Non-pigmented ciliary epithelial cell (primary cell): ENCODE data around the gene NPAS2.

Source experiments
- DNase-seq: peaks from one replicate; pipeline ENCODE4 v3.0.0-alpha.2; 2010; ENCODE audit warnings: low read depth

NPAS2 gene

DNA sequence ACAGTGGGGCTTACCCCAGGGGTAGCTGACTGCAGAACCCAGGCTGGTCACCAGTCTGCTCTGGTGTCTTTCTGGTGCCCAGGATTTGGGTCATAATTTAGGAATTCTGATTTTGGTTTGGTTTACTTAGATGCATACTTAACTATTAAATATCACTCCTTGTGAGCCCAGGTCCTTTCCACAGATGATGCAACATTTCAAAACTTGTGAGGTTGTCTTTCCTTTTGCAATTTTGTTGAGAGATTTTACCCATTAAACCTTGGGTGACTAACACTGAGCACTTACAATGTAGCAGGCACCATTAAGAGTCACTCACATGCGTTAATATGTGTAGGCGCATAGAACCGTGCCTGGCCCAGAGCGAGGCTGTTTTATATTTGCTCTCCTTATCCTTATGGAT is 120.3 kb downstream of the NPAS2 start:
- DNase-seq, result no peak

DNA sequence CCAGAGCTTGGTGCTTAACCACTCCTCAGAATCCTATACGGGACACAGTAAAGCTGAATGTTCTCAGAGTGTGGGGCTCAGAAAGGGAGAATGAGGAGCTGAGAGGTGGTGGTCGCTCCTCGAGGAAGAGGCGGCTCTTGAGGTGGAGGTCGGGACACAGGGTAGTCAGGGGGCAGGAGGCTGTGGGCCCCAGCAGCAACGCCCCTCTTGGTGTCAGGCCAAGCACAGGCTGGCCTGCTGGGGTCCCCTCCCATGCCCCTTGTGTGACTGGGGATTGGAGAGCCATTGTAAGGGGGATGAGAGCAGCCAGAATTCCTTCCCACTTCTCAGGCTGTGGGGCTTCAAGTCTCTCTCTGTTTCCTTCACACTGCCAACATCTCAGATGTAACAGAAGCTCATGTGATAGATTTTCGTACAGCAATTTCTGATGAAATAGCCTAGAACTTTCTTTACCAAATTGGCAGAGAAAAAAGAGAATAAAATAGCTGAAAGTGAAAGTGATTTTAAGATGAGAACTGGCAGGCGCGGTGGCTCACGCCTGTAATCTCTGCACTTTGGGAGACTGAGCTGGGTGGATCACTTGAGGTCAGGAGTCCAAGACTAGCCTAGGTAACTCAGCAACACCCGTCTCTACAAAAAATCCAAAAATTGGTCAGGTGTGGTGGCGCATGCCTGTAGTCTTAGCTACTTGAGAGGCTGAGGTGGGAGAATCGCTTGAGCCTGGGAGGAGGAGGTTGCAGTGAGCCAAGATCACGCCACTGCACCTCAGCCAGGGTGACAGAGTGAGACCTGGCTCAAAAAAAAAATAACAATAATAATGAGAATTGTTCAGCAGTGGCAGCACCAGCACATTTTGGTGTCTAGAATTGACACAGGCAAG is 121.1 kb downstream of the NPAS2 start:
- no peak for DNase-seq

DNA sequence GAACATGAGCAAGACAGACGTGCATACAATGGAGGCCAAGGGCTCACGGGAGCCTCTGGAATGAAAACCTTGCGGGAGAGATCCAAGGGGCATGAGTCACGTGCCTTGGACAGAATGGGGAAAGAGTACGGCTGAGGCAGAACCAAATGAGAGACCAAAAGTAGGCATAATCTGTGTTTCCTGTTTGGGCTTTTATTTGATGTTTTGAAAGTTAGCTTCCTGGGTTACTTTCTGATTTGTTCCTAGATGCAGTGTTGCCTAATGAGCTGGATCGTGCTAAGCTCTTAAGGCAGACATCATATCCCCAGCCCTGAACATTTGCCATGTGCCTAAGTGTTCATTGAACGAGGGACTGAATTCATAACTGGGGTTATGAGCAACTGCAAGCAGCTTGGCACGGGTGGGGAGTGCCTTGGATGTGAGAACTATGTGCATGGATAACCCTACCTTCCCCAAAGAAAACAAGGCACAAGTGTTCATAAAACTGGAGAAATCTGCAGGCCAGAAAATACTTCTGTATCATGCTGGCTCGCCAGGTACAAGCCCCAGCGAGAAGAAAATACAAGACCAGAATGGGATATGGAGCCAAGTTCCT is 121.8 kb downstream of the NPAS2 start:
- no peak for DNase-seq

DNA sequence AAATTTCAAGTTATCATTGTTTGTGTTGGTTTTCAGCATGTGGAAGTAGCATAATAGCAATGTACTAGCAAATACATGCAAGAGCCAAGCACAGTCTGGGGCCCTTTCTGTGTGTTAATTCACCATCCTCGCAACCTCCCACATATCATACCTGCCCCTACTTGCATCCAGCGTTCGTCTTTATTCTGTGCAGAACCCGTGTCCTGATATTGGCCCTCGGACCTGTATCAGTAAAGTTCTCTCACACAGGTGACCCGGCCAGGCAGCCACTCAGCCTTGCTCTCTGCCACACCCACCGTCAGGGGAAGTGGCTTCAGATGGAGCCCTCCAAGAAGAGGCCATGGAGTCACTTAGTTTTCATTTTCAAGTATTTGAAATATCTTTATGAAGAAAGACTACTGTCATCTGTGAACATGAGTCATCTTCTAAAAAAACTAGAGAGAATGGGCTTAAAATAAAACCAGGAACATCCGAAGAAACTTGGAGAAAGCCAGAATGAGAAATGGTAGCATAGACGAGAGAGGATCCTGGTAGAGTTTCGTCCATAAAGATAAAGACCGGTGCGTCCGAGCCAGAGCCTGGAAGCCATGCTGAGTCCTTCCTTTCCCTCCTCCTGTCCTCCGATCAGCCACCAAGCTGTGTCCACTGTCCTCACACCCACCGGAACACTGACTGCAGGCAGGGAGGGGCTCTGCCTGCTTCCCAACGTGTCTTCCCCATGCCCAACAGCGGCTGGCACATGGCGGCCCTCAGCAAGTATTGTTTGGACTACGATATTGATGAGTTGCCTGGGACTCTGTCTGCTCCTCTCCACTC is 124.9 kb downstream of the NPAS2 start:
- no peak for DNase-seq

DNA sequence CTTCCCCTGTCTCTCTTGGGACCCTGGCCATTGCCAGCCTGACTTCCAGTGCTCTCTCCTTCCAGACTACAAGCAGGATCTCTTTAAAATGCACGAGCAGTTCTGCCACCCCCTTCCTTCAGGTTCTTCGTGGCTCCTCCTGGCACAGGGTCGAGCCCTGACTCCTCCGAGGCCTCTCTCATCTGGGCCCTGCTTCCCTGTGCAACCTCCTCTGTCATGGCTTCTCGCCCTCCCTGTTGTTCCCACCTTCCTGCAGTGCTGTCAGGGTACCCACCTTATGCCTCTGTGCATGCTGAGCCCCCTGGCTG is 125.4 kb downstream of the NPAS2 start:
- no peak for DNase-seq

DNA sequence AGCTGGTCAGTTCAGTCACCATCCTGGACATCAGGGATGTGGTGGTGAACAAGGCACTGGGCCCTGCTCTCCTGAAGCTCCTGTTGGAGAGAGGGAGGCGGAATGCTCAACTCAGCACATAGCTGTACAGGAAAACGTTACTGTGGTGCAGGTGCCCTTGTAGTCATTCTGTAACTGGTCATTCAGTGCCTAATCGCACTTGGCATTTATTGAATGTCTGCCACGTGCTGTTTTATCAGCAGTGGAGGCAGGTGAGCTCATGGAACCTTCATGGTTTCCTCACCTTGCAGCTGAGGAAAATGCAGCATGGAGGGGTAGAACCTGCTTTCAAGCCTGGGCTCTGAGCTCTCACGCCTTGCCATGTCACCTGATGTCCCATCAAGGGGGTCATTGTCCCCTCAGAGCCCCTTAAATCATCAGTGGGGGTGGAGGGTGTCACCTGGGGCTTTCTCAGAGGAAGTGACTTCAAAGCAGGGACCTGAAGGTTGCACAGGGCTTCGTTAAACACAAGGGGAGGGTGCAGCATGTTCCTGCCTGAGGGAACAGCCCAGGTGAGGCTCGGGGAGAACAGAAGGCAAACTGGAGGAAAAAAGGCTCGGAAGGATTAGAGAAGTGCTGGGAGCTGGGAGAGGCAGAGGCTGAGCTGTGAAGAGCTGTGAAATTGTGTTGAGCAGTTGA is 126.1 kb downstream of the NPAS2 start:
- DNase-seq, result no peak

DNA sequence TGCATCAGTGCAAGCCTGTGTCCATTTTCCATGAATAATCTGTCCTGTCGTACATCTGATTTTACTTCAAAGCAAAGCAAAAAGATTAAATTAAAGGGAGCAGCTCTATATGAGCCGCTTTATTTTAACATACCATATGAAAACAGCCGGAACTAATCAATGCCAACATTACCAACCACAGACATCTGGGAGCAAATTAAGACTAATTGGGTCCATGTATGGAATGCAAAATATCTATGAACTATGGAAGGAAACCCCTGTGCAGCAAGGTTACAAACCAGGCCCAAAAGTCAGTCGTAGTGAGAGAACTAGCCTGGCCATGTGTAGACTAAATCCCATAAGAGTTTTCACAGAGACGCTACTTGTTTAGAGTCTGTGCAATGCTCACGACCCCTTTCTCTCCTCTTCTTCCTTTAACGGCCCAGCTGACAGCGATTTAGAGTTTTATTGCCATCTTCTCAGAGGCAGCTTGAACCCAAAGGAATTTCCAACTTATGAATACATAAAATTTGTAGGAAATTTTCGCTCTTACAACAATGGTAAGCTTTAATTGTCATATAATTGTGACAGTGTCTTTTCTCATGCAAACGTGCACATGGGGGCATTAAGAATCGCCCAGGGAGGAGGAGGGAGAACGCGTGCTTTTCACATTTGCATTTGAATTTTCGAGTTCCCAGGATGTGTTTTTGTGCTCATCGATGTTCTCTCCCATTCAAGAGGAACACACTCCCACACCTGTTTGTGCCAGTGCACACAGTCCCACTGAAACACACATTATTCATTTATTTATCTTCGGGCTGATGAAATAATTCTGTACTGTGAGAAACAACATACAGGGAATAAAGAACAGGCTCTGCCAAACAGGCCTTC is 129.2 kb downstream of the NPAS2 start:
- no peak for DNase-seq

DNA sequence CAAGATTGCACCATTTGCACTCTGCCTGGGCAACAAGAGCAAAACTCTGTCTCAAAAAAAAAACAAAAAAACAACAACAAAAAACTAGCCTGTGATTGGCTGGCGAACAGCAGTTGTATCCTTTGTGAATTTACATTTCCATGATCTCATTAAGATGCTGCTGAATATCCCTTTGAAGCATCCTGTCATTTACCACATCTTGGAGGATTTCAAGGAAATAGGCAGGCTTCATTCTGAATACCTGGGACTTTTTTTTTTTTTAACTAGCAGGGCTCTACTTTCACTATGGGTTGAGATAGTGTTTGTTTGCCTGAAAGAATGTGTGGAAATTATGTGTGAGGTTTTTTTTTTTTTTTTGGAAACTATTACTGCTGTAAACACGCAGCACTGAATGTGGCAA is 132.6 kb downstream of the NPAS2 start:
- DNase-seq, result no peak

DNA sequence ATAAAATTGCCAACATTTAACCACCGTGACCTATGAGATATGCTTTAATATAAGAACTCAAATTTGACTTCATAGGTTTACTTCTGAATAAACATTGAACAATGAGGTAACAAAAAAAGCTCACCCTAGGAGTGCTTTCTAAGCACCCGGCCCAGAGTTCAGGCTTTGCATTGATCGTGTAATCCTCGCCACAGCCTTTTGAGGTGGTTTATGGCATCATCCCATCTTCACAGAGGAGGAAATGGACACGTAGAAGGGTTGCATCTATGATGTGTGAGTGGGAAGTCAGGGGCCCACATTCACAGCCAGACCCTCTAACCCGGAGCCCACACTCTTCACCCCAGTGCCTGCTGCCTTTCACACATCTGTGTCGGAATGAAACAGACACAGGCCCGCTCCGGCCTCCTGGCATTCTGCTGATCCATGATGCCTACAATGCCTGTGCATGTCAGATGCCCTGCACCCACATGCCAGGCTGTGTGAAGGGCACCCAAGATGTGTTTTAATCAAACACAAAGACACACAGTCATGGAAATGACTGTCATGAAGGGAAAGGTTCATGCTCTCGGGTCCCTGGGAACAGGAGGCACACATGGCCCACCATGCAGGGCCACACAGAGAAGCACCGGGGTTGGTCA is 133.6 kb downstream of the NPAS2 start:
- no peak for DNase-seq

DNA sequence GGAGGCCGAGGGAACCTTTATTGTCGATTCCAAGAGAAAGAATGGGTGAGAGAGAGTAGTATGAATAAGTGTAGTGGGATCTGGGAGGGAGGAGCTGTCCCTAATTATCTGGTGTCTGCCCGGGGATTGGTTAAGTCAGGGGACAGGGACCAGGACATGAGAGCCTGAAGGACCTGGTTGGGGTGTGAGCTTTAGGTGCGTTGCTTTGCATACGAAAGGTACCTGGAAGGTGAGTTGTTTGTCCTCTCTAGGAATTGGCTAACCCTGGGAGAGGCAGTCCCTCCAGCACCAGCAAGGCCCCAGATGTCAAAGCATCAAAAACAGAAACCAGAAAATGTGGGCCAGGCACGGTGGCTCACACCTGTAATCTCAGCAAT is 134.1 kb downstream of the NPAS2 start:
- DNase-seq, result no peak

DNA sequence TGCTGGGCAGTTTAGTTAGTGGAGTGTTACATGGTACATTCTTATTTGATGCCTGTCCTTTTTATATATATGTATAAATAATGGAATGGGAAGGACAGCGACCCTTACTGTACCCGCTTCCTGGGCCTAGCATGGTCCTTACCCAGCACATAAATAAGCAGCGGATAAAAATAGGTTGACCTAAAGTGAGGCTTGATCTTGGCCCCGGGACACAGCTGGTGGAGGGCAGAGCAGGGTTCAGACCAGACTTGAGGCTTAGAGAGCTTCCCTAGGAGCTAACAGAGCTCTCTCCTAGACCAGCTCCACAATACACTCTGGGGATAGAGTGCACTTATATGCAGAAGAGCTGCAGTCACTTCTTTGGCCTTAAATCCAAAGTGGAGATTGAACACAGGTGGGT is 135.3 kb downstream of the NPAS2 start:
- DNase-seq, result no peak

DNA sequence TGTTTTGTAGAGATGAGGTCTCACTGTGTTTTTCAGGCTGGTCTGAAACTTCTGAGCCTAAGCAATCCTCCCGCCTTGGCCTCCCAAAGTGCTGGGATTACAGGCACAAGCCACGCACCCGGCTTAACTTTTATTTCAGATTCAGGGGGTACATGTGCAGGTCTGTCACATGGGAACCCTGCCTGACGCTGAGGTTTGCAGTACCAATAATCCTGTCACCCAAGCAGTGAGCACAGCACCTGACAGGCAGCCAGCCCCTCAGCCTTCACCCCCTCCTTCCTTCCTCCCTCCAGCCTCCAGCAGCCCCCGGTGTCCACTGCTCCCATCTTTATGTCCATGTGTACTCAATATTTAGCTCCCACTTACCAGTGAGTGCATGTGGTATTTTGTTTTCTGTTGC is 136.1 kb downstream of the NPAS2 start:
- no peak for DNase-seq

DNA sequence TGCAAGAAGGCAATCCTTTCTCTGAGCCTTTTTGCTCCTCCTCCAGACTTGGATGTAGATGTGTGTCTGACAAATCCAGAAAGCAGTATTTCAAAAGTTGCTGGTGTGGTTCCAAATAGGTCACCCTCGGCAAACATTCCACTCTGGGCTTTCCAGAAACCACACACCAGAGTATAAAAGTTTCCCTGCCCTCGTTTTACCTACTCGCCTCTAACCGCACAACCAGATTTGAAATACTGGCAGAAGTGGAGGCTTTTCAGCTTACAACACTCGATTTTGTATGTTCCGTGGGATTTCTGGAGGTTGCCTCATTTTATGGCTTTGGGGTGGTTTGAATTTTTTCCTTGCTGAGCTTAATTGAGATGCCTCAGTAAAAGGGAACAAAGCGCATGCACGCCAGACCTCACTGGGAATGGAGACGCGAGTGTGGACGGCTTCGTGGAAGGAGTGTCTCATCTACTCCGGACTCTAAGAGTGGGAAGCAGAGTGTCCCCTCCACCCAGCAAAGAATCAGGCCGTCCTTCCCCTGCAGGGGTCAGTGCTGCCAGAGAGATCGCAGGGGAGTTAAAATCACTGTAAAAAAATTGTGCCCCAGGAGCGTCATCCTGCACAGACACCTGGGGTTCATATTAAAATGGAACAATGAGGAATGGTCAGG is 138.2 kb downstream of the NPAS2 start:
- DNase-seq, result peak; percentile 60

DNA sequence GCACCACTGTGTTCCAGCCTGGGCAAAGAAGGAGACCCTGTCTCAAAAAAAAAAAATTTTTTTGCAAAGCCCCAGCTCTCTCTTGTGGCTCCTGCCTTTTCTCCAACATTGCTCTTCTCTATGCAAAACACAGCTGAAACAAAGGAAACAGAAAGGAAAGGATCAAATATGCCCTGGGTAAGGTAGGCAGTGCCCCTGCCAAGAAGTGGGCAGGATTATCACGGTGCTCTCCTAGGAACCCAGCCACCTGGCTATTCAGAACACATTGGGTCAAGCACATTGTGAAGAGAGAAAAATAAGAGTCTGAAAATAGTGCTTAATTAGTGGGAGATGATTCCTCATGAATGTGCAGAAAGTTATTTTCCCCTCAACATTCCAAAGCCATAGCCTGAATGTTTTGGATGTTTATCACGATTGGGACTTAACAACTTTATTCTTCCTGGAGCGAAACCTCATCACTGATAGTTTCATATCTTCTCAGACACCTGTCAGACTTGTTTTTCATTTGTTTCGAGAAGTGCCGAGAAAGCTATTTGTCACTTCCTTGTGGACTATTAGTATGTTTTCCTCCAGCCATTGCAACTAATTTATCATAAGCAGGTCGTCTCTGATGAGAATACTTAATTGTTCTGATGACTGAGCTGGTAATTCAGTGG is 139.4 kb downstream of the NPAS2 start:
- no peak for DNase-seq

DNA sequence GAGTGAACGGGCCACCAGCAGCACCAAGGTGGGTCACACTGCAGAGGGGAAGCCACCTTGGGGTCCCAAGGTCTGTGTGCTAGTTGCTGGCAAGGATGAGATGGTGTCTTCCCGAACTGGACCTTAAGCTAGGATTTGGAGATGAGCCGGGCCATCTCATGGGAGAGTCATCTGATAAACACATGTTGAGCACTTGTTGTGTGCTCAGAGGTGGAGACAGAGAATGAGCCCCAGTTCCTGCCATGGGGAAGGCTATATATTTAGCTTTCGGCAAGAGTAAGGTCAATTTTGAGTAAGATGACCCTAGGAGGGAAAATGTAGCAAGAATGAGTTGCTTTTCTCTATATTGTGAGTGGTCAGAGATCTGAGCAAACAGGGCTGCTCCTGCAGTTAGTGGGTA is 140.7 kb downstream of the NPAS2 start:
- no peak for DNase-seq

DNA sequence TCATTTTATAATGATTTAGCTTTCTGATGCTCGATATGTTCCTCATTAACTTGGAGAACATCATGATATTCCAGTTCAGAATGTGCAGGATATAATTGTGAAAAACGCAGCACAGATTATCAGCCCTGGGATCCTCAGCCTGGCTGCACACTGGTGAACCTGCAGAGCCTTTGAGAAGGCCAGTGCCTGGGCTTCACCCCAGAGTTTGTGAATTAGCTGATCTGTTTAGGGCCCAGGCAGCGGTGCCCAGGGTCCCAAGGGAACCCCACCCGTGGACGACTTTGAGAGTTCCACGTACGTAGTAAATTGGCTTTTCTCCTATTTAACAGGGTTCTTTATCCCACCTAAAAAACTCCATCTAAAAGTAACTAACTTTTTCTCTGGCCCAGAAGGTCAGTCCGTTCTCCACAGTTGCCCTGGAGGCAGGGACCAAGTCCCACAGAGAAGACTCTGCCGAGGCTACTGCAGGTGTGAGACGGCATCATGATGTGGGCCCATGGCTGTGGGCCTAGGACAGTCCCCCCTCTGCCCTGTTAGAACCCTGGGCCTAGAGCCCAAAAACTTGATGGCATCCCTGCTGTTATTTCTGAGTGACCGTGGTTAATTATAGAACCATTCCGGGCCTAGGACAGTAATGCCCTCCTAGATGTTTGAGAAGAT is 142.6 kb downstream of the NPAS2 start:
- no peak for DNase-seq

DNA sequence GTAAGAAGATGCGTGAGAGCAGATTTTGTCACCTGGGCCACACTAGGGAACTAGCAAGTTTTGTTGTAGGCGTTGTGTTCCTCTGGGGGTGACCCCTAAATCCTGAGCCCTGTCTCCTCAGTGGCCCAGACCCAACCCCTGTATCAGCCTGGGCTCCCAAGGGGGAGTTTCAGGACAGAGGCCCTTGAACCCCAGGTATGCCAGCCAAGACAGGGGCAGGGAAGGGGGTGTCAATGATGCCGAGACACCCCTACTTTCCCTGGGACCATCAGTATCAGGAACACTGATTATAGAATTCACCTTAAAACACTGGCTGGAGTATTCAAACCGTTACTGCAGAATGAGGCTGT is 143.1 kb downstream of the NPAS2 start:
- no peak for DNase-seq

DNA sequence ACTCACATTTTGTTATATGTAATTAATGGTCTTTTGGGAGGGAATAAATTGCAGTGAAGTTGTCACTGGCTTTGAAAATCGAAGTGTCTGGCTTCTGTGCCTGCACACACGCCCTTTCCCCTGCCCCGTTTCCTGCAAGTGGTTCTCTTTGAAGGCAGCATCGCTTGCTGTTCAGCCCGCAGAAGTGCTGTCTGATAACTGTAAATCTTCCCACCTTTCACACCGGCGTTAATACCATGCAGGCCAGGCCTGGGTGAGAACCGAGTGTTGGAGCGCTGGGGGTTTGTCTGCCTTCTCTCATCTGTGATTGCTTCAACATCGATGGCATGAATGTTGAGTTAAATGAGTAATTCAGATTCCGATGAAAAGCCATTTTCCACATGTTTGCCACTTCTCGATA is 144.3 kb downstream of the NPAS2 start:
- DNase-seq, result no peak

DNA sequence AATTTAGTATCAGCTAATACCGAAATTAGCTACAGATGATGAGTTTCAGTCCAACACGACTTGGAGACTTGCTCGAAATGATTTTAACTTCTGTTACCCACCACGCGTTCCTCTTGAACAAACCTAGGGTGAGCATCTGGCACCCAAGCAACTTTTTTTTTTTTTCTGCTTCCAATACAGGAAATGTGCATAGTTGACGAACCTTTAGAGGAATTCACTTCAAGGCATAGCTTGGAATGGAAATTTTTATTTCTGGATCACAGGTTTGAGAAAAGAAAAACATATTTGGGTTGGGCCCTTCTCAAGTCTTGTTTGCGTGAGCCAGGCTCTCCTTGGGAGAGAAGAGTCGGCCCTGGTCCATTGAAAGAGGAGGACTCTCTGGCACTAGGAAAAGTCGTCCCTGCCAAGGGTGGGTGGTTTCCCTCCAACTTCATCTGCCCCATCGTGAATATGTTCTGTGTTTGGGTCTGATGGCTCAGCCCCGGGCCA is 144.8 kb downstream of the NPAS2 start:
- DNase-seq, result no peak
